Amniotic stem cell (primary cell): ENCODE data around the gene ARL4C.
"Not testable (repeated sequence)": the region's sequence is repeated elsewhere in the genome, so short reads cannot be mapped to it uniquely, and the experiment has no call there.

Source experiments
- DNase-seq: peaks from one replicate; lab custom pipeline; 2025; lab: John Stamatoyannopoulos, UW

The ARL4C gene

DNA sequence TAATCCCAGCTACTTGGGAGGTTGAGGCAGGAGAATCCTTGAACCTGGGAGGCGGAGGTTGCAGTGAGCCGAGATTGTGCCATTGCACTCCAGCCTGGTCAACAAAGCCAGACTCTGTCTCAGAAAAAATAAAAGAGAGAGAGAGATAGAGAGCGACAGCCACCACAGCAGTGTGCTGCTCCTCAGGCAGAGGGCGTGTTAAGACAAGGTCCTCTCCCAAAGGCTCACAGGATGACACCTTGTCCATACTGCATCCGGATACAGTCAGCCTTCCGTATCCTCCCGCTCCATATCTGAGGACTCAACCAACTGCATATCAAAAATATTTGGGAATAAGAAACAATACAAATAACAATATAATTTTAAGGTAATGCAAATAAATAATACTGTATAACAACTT, 20.1 kb downstream of the ARL4C start:
- no peak for DNase-seq

DNA sequence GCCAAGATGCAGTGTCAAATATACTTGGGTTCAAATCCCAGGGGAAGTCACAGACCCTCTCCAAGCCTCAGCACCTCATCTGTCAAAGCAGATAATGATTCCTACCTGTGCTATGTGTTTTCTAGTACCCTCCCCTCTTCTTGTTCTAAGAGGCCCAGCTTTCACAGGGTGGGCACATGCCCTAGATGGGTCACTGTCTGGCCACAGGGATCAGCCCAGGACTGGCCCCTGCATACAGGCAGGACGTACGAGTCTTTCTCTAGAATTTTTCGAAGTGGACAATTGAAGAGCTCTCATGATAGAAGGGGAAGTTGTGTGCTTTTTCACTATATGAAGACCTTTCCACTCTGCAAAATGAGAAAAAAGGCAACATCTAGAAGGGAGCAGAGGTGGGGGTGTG, 22.2 kb downstream of the ARL4C start:
- DNase-seq: no peak

DNA sequence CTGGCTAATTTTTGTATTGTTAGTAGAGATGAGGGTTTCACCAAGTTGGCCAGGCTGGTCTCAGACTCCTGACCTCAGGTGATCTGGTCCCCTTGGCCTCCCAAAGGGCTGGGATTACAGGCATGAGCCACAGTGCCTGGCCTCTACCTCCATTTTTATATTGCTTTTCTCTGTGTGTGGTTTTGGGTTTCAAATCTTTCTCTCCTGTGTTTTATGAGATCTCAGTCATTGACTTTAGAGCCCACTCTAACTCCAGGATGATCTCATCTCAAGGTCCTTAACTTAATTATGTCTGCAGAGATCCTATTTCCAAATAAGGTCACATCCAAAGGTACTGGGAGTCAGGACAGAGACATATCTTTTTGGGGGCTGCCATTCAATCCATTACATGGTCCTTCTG, 24.7 kb downstream of the ARL4C start:
- DNase-seq: no peak

DNA sequence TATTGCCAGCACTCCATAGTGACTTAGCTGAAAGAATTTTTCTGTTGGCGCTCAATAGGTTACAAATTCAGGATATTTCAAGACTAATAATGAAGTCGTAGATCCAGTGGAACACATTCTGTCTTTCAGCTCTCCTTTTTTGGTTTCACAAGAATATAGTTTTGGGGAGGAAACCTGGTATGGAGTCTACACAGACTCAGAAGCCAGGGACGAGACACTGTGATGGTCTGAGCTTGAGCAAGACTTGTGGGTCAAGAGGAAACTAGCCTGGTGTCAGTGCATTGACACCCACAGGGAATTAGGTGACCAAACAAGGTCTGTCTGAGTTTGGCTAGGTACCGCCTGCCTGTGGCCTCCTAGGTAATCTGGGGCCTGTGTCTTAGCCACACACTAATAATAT, 26.9 kb downstream of the ARL4C start:
- no peak for DNase-seq

DNA sequence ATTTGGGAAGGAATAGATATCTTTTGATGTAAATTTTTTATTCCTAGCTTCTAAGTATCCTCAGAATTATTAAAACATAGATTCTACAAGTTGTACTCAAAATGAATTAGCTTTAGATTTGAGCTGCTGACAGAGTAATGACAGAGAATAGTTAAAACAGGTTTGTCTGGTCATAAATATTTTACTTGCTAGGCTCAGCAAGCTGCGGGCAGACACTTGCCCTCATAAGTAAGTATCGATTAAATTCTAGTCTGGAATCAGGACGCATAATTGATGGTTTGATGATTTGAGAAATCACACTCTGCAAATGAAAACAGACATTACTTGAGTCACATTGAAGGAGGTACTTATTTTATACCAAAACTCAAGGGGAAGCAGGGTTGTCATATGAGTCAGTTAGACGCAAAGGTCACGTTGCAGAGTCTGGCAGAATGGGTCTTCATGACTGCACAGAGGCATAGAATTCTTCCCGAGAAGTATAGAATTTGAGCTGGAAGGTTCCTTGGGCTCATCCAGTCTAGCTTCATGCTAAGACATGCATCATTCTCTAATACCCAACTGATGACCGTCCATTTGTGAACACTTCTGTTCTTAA, 27.5 kb downstream of the ARL4C start:
- DNase-seq: no peak

DNA sequence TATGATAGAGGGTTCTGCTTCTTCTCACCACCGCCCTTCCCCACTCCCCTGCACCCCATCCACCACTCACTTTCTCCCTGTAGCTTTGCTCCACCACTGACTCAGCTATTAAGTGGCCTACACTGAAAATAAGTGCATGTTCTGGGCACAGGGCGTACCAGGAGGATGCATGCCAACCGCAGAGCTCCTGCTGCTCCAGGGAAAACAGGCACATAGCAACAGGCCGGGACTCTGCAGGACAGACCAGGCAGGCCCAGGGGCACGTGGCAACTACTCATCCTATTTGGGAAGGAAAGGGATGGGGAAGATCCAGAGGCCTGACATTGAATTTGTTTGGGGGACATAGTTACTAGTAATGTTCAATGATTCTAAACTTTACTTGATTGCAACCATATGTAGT, 28.4 kb downstream of the ARL4C start:
- DNase-seq: no peak

DNA sequence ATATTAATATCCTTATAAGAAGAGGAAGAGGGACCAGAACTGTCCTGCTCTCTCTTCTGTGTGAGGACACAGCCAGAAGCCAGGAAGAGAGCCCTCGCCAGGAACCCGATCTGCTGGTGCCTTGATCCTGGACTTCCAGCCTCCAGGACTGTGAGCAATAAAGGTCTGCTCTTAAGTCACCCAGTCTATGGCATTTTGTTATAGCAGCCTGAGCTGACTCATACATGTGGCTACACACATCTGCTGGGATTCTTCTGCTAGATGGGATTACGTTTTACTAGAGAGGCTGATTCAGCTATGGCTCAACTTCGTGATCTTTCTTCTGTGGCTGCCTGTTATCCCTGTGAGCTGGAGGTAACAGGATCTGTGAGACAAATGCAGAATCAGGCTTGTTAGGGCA, 29.6 kb downstream of the ARL4C start:
- DNase-seq: no peak

DNA sequence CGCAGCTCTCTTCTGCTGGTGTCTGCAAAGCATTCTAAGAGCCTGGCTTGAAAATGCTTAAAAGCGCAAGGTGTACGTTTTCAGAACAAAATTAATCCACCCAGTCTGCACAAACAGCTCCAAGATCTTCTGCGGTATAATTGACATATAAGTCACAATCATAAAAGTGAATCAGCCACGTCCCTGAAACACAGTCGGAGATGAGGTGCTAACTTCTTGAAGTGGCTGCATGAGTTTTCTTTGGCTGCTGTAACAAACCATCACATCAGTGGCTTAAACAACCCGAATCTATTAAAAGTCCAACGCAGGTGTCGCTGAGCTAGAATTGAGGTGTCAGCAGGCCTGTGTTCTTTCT, 32.6 kb downstream of the ARL4C start:
- no peak for DNase-seq

DNA sequence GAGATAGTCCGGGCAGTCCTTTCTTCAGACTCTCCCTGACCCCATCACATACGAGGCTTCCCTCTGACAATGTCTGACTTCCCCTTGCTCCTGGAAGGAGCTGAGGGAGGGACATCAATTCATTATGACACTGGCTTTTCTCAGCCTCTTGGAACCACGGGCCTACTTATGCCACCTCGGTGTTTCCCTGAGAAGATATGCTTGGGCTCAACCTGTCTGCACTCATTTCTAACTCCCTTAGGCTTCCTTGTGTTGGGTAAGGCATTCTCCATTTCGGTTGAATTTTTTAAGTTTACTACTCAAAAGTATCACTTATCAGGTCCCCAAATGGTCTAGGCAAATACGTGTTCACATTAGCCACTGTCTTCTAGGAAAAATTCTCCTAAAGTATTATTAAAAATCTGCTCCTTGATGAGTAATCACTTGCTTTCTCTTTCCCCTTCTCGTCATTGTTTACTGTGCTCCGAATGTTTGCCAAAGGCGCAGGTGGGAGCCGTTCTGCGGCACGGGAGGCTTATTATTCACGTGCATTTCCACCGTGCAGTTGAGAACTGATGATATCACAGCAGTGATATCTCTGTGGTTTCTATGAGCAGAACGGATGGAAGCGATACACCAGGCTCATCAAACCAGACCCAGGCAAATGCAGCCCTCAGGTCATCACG, 33.1 kb downstream of the ARL4C start:
- DNase-seq: no peak

DNA sequence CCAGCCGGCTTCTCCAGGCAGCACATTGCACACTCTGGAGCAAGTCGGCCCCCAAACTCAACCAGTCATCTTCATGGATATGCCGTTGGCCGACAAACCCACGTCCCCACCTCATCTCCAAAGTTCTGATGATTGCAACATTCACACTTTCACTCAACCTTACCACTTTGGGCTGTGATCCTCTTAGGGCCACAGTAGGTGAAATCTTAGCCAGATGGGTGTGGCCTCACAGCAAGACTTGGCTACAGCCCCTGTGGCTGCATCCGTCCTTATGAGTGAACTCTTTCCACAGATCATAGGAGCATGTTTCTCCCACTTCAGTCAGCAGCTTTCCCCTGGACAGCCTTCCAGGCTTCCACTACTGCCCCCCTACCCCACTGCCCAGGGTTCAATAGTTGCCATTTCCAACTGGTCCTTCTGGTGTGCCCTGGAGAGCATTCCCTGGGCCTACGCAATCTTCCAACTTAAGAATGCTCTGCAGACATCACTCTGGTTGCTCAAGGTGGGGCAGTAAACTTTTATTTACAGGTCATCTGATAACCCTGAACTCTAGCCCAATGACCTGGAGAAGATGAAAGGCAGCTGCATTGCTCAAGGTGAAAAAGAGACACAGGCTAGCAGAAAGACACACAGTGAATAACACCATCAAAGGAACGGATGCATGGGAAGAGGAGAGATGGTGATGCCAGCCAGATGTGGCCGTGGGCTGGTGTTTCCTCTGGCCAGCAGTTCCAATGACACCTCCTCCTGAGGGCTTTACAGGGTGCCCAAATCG, 34.5 kb downstream of the ARL4C start:
- DNase-seq: no peak

DNA sequence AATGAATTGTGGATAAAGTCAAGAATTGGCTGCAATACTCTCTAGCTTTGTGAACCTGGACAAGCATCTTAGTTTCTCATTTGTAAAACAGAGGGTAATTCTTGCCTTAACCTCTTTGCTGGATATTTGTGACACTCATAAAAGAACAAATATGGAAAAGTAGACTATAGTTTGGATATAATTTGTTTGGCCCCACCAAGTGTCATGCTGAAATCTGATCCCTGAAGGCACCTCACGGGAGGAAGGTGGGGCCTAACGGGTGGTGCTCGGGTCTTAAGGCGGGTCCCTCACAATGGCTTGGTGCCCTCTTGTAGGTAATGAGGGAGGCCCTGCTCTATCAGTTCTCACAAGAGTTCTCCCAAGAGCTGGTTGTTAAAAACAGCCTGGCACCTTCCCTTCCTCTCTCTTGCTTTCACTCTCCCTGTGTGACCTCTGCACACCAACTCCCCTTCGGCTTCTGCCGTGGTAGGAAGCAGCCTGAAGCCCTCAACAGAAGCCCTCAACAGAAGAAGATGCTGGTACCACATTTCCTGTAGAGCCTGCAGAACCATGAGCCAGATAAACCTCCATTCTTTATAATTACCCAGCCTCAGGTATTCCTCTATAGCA, 37.4 kb downstream of the ARL4C start:
- no peak for DNase-seq

DNA sequence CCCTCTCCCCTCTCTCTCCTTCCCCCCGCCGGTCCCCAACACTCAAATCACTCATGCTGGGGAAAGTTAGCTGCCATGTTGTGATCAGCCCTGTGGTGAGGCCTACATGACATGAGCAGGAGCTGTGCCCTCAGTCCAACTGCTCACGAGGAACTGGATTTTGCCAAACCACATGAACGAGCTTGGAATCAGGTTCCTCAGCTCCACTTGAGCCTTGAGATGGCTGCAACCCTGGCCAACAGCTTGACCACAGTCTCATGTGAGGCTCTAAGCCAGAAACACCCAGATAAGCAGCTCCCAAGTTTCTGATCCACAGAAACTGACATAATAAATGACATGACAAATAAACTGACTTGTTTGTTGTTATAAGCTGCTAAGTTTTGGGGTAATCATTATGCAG, 38.4 kb downstream of the ARL4C start:
- DNase-seq: no peak

DNA sequence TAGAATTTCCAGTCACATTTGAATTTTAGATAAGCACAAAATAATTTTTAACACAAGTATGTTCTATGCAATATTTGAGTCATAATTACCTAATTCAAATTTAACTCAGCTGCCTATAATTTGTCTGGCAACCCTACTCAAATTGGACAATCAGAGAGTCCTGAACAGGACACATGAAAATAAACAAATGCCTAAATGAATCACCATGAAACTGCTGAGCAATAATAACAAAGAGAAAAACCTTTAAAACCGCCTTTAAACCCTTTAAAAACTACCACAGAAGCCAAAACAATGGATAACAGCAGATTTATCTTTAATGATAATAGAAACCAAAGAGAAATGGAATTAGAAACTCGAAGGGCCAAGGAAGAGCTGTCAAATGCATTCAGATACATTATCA, 39.5 kb downstream of the ARL4C start:
- DNase-seq: no peak

DNA sequence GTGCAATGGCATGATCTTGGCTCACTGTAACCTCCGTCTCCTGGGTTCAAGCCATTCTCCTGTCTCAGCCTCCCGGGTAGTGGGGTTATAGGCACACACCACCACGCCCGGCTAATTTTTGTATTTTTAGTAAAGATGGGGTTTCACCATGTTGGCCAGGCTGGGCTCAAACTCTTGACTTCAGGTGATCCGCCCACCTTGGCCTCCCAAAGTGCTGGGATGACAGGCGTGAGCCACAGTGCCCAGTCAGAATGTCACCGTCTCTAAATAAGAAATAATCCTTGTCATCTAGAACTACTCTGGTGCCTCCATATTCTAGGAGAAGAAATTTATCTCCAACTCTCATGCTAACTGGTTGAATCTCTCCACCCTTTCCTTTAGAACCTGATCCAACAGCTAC, 41.6 kb downstream of the ARL4C start:
- not testable (repeated sequence) for DNase-seq

DNA sequence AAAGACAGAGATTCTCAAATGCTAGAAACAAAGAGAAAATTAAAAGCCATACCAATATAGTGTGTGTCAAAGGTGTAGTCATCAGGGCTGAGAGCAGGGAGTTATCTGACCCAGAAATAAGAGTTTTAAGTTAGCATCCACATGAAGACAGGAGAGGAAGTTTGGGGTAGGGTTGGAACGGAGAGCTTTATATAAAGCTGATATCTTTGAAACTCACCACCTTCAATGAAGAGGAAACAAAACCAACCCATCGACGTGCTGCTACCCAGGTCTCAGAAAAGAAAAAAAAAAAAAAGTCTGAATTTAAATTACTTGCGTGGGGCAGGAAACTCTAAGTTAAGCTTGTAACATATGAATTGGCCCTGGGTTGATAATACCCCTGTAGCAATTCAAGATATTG, 42.4 kb downstream of the ARL4C start:
- DNase-seq: no peak

DNA sequence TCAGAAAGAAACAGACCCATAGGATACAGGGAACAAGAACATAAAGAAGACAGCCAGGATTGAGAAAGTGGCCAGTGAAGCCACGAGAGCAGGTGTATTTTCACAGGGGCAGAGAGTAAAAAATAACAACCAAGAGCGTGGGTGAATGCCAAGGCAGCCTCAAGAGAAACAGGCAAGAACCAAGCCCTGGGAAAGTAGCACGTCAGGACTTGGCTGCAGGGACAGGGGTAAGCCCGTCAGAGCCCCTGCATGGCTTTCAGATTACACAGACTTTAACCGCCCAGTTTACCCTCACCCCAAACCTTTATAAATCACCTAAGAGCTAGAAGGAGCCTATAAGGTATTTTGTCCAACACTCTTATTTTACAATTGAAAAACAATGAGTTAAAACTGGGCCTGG, 43.7 kb downstream of the ARL4C start:
- no peak for DNase-seq

DNA sequence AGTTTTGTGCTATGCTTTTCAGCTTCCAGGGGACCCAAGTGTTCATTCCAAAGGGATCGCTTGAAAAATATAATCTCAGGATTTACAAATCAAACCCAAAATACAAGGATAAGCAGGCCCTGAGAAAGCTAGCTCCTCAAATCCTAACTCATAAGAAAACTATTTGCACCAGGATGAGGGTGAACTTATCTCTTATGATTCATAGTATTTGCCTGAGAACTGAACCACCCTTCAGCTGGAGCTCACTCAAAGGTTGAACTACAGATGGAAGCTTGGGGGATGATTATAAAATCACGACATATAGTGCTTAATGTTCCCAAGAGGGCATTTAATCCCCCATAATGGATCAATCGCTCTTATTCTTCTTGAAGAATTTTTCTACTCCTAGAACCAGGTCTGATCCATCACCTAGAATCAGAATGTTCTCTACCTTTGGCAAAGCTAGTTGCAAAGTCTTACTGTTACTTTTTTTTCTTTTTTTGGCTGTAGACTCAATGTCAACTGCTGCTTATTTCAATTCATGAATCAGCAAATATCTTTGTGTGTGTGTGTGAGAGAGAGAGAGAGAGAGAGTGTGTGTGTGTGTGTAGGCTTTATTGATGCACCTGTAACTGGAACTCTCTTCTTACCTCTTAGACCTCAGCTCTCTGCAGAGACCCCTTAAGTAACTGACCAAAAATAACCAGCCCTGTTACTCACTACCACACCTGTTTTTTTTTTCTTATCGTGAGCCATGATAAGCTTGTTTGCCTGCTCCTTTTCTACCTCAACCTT, 44.8 kb downstream of the ARL4C start:
- DNase-seq: peak; percentile 83

DNA sequence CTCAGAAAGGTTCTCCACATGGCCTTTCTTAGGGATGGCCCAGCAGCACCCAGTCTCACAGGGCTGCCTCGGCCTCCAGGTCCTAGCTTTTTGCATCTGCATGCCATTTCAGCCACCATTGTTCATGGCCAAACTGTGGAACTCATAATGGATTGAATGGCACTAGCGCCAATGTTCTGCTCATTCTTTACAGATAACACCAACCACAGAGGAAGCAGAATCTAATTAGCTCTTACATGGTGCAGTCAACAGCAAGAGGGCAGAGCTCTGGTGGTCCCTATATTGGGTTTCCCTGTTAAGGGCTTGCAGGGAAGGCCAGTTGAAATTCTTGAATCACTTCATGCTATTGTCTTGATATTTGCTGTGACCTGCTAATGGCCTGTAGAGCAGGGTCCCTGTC, 45.6 kb downstream of the ARL4C start:
- no peak for DNase-seq

DNA sequence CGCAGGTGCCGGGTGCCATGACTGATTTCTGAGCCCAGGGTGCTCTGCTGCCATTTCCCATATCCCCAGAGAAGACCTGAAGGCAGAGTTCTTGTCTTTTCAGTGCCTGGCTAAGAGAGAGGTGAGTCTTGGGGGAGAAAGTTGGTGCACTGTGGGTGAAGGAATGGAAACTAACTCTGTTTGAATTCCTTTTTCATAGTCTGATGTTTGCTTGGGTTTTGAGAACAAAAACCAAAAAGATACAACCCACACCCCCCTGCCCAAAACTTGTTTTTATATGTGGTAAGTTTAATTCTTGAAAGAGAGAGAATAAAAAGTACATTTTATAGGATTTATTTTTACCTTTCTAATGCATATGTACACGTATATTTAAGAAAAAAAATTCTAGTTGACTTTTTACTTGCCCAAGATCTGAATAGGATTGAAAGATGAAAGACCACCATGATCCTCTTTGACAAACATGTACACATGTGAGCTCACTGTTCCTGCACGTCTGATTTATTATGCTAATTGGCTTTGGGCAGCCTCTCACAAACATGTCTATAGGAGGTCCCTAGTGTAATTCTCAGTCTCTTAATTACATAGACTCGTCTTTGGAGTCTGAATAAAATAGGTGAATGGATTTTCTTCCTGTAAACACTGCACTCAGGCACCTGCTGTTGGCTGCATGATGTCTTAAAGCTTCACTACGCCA, 46.3 kb downstream of the ARL4C start:
- DNase-seq: no peak

DNA sequence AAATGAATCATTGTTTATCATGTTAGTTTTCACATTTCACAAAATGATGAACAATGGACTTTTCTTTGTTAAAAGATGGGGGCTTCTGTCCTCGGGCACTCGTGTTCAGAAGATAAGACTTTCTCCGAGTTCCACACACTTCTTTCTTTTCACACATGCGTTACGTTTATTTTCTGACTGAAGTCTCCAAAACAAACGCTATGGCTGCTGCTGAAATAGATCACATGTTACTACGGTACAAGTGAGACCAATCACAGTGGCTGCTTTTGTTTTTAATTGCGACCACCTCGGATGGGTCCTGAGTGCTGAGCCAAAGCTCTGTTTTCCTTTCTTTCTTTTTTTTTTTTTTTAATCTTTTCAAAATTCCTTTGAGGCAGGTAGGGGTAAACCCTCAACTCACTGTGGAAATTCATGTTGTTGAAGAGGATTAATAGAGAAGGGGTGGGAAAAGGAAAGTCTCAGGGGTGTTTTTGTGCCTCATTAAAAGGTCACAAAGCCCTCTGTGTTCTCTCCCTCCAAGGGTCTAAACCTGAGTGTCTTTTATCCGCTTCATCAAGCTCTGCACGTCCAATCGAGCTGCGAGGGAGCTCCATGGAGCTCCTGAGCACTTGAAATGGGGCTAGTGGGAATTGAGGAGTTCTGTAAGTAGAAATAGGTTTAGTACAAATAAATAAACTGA, 48.2 kb downstream of the ARL4C start:
- no peak for DNase-seq

DNA sequence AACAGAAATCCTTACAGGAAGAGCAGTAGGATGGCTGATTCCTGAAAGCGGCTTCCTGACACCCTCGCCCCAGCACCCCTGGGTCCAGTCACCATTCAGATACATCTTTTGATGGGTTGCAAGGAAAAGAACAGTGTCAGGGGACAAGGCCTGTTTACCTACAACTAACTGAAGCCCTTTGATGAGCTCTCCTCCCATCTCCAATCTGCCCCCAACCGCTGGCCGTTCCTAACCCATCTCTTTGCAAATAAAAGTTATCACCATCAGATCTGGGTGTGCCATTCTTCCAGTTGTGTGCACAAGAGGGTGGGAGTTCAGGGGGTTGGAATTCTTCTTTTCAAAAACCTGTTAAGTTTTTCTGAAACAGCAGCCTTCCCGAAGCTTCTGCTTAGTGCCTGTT, 48.9 kb downstream of the ARL4C start:
- no peak for DNase-seq
